NCI-H524 treated with DMSO at 0.1 percent for 48 hours (cell line): ENCODE results near the gene PGAM2.
"Not testable (repeated sequence)": the region's sequence is repeated elsewhere in the genome, so short reads cannot be mapped to it uniquely, and the experiment has no call there.

Experiments used
- DNase-seq: peaks from one replicate; lab custom pipeline; 2025; lab: John Stamatoyannopoulos, UW

Gene PGAM2

GRCh38 chr7:44022796-44023467 lies 42.4 kb downstream of the PGAM2 start:
- DNase-seq, result not testable (repeated sequence)

- DNase-seq, result not testable (repeated sequence)
These were observed 43.3 kb downstream of the PGAM2 start for GRCh38 chr7:44022069-44022468.

GRCh38 chr7:44019825-44020224 lies 45.5 kb downstream of the PGAM2 start:
- DNase-seq, result not testable (repeated sequence)

GRCh38 chr7:44018857-44019807 lies 46.2 kb downstream of the PGAM2 start:
- DNase-seq, result peak; percentile 67

- not testable (repeated sequence) for DNase-seq
These were observed 50.3 kb downstream of the PGAM2 start for GRCh38 chr7:44015090-44015489.
